ENCODE measurements around the gene TFDP2.
"Not testable (repeated sequence)": the region's sequence is repeated elsewhere in the genome, so short reads cannot be mapped to it uniquely, and the experiment has no call there.

The TFDP2 gene

GRCh38 chr3:142075656-142076055 is 73.7 kb downstream of the TFDP2 start:
- not testable (repeated sequence) for DNase-seq (ENCODE audit: low read depth)

- DNase-seq (ENCODE audit: low read depth): no peak
Measured at GRCh38 chr3:142072816-142073215, 76.5 kb downstream of the TFDP2 start.

GRCh38 chr3:142065932-142066331 is 83.4 kb downstream of the TFDP2 start:
- no peak for DNase-seq (ENCODE audit: low read depth)

DNA sequence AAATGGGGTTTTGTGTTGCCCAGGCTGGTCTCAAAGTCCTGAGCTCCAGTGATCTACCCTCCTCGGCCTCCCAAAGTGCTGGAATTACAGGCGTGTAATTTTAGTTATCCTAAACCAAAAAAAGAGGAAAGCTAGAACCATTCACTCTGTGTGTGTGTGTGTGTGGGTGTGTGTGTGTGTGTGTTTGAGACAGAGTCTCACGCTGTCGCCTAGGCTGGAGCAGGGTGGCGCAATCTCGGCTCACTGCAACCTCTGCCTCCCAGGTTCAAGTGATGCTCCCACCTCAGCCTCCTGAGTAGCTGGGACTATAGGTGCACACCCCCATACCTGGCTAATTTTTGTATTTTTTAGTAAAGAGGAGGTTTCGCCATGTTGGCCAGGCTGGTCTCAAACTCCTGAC is 84.0 kb downstream of the TFDP2 start:
- DNase-seq (ENCODE audit: low read depth): no peak

- DNase-seq (ENCODE audit: low read depth): no peak
Measured at GRCh38 chr3:142064454-142064853, 84.9 kb downstream of the TFDP2 start.

DNA sequence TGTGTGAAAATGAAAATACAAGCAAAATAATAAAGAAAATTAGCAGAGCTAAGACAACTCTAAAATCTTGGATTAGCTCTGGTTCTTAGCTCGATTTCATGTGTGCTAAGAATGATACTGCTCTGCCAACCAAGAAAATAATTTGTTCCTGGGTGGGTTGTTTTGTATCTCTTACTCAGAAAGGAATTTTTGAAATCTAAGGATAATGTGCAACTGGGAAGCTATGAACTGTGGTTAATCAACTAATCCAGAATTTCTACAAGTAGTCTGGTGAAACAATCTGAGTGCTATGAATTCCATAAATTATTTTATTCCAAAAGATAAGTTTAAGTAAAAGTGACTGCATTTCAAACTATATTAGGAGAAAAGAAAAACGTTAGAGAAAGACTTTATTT is 92.0 kb downstream of the TFDP2 start:
- no peak for DNase-seq (ENCODE audit: low read depth)

GRCh38 chr3:142056656-142057330 is 92.6 kb downstream of the TFDP2 start:
- DNase-seq (ENCODE audit: low read depth): no peak

- DNase-seq (ENCODE audit: low read depth): no peak
Measured at GRCh38 chr3:142053835-142054234, 95.5 kb downstream of the TFDP2 start.

DNA sequence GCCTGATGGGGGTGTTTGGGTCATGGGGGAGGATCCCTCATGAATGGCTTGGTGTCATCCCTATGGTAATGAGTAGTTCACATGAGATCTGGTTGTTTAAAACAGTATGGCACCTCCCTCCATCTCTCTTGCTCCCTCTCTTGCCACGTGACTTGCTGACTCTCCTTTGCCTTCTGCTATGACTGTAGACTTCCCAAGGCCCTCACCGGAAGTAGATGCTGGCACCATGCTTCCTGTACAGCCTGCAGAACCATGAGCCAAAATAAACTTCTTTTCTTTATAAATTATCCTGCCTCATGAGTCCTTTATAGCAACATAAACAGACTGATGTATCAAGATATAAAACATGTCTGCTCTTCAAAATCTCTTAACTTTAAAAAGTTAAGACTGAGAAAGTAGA is 96.1 kb downstream of the TFDP2 start:
- peak; percentile 3 for DNase-seq (ENCODE audit: low read depth)

GRCh38 chr3:142051351-142051750 is 98.0 kb downstream of the TFDP2 start:
- DNase-seq (ENCODE audit: low read depth): no peak

DNA sequence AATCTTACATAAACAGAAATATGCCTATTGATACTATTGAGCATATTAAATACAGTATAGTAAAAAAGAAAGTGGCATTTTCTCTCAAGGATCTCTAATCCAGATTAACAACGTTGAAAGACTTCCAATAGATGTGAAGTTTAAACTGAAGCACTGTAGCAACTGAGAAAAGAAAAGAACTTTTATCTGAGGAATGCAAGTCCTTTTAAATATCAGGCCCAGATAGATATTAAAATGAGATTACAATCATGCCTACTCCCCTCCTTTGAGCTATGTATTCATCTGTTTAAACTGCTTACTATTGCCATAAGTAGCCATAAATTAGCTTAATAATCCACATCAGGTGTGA is 102.3 kb downstream of the TFDP2 start:
- no peak for DNase-seq (ENCODE audit: low read depth)

- no peak for DNase-seq (ENCODE audit: low read depth)
Measured at GRCh38 chr3:142046320-142047020, 102.9 kb downstream of the TFDP2 start.

- no peak for DNase-seq (ENCODE audit: low read depth)
Measured at GRCh38 chr3:142040941-142041491, 108.3 kb downstream of the TFDP2 start.

DNA sequence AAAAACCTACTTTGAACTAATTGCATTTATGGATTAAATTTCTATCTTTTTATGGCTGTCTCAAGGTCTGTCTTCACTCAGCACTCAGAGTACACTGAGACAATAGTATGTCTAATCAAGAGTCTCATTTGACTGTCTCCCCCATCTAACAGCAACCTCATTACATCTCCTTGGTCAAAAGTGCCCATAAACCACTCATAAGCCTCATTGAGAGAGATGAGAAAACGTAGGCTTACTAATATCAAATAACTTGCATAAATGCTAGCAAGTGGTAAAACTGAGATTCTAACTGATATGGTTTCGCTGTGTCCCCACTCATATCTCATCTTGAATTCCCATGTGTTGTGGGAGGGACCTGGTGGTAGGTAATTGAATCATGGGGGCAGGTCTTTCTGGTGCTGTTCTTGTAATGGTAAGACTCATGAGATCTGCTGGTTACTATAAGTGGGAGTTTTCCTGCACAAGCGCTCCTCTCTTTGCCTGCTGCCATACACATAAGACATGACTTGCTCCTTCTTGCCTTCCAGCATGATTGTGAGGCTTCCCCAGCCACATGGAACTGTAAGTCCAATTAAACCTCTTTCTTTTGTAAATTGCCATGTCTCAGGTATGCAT is 113.9 kb downstream of the TFDP2 start:
- no peak for DNase-seq (ENCODE audit: low read depth)

- DNase-seq (ENCODE audit: low read depth): no peak
Measured at GRCh38 chr3:142033292-142033691, 116.1 kb downstream of the TFDP2 start.

DNA sequence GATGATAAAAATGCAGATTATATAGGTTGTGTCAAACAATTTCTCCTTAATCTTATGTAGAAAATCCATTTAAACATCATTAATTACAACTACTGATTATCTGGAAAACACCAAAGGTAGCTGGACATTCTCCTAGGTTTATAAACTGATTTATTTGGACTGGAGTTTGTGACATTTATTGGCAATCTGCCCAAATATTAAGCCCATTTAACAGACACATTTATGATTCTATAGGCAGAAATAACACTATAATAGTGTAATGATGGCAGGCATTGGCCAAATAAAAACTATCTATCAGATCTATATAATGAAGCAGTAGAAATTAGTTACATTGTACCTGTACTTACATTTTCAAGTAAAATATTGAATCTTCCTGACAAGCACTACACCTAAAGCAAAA is 117.8 kb downstream of the TFDP2 start:
- no peak for DNase-seq (ENCODE audit: low read depth)

- no peak for DNase-seq (ENCODE audit: low read depth)
Measured at GRCh38 chr3:142029791-142030190, 119.6 kb downstream of the TFDP2 start.

- DNase-seq (ENCODE audit: low read depth): no peak
Measured at GRCh38 chr3:142029052-142029642, 120.2 kb downstream of the TFDP2 start.

DNA sequence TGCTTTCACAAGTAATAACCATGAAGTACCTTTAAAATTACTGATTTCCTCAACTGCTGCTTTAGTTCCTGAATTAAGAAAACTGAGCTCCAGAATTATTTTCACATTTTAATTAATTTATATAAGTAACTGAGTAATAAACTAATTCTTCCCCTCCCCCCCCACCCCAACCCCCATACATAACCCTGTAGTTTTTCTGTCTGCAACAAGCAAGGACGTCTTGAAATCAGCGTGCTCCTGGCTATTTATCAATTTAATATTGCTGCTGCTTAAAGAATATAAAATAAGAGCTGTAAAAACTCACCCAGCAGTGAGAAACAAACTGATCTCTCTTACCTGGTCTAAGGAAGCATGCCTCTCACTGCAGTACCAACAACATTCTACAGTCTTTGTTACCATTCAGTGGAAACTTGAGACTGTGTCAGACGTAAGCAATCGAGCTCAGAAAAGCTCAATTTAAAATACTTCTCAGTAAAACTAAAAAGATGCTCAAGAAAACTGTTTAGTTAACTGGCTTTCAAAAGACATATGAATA is 121.0 kb downstream of the TFDP2 start:
- peak; percentile 89 for DNase-seq (ENCODE audit: low read depth)

DNA sequence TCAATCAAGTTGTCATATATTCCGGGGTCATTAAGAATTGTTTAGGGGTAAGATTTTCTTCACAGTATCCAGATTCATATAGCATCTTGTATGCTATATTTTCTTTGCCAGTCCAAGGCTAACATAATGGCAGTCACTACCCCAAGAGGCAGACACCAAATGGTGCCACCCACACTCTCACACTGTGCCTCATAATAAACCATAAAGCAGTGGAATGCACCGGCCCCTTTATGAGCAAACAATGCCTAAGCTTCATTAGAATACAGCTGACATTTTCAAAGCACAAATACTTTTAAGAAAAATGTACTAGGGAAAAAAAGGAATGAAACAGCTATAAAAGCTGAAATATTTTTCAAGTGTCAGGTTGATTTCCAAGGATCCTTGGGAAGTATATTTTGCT is 121.6 kb downstream of the TFDP2 start:
- DNase-seq (ENCODE audit: low read depth): peak; percentile 30

DNA sequence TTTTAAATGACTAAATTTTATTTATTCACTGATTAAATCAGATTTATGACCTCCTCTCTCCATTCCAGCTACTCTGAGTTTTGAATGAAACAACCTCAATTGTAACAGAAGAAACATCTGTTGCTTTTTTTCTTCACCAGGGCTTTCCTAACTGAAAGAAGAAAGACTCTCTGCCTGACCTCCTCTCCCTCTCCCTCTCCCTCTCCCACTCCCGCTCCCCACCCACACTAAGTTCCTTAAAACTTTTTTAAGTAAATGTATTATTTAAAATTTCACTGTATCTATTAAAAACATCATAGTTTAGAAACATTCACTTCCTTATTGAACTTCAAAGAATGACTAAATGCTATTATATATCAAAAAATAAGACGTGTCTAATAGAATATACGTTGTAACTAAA is 122.0 kb downstream of the TFDP2 start:
- peak; percentile 16 for DNase-seq (ENCODE audit: low read depth)

- no peak for DNase-seq (ENCODE audit: low read depth)
Measured at GRCh38 chr3:142026333-142026732, 123.0 kb downstream of the TFDP2 start.

GRCh38 chr3:142022381-142022780 is 127.0 kb downstream of the TFDP2 start:
- DNase-seq (ENCODE audit: low read depth): peak; percentile 29

Data from iris pigment epithelial cell (primary cell).